SU-DHL-6 (cell line): ENCODE results near the gene SPDYE8.
"Not testable (repeated sequence)": the region's sequence is repeated elsewhere in the genome, so short reads cannot be mapped to it uniquely, and the experiment has no call there.

Source experiments
- H2AFZ ChIP-seq: fragments of 200-600 bp; sonication (generic); 2 replicates; pipeline ENCODE4 v1.6.1; 2014; ENCODE audit warnings: low read depth, mild to moderate bottlenecking, moderate library complexity, mixed read lengths, antibody characterized with exemption, low read length; ENCODE audit not compliant: severe bottlenecking
- H3F3A ChIP-seq: fragments of 200-600 bp; shearing (Covaris generic); 2 replicates; pipeline ENCODE4 v1.6.0; 2016; ENCODE audit warnings: antibody characterized with exemption, mild to moderate bottlenecking; ENCODE audit not compliant: insufficient read depth
- H3K27ac ChIP-seq: fragments of 200-600 bp; sonication (generic); 2 replicates; pipeline ENCODE4 v1.5.1; 2016; ENCODE audit warnings: low read depth, mild to moderate bottlenecking, low read length, moderate library complexity, mixed read lengths
- H3K27me3 ChIP-seq: fragments of 200-600 bp; sonication (generic), shearing (Covaris generic); 2 replicates; pipeline ENCODE4 v1.6.0; 2014; ENCODE audit warnings: mild to moderate bottlenecking, low read length
- H3K36me3 ChIP-seq: fragments of 200-600 bp; sonication (generic); 2 replicates; pipeline ENCODE4 v1.6.1; 2014; ENCODE audit warnings: mild to moderate bottlenecking, low read length, mixed read lengths
- H3K4me2 ChIP-seq: fragments of 300-600, 200-600 bp; shearing (Covaris generic), sonication (generic); 2 replicates; pipeline ENCODE4 v1.6.0; 2014; ENCODE audit warnings: low read length, low read depth, mild to moderate bottlenecking; ENCODE audit not compliant: poor library complexity, severe bottlenecking
- H3K4me3 ChIP-seq: fragments of 200-600 bp; sonication (generic); 2 replicates; pipeline ENCODE4 v1.5.1; 2014; ENCODE audit warnings: antibody characterized with exemption, low read length, mild to moderate bottlenecking, mixed read lengths; ENCODE audit not compliant: insufficient read depth, poor library complexity, severe bottlenecking
- H3K79me2 ChIP-seq: fragments of 200-600 bp; sonication (generic); 2 replicates; pipeline ENCODE4 v1.6.1; 2014; ENCODE audit warnings: mild to moderate bottlenecking, low read length, moderate library complexity; ENCODE audit not compliant: insufficient read depth
- H3K9ac ChIP-seq: fragments of 200-600 bp; sonication (generic); 2 replicates; pipeline ENCODE4 v1.7.0; 2014; ENCODE audit warnings: mild to moderate bottlenecking, low read length
- H3K9me2 ChIP-seq: fragments of 200-600 bp; sonication (generic); replicated peaks from 2 replicates; pipeline ENCODE4 v1.6.1; 2014; ENCODE audit warnings: low read length; ENCODE audit not compliant: insufficient read depth
- H3K9me3 ChIP-seq: fragments of 200-600 bp; sonication (generic); 2 replicates; pipeline ENCODE4 v1.6.1; 2014; ENCODE audit warnings: low read length, mixed read lengths; ENCODE audit not compliant: insufficient read depth
- H4K20me1 ChIP-seq: fragments of 200-600 bp; sonication (generic); 2 replicates; pipeline ENCODE4 v1.6.1; 2014; ENCODE audit warnings: low read depth, mild to moderate bottlenecking, antibody characterized with exemption, low read length, moderate library complexity, mixed read lengths

The SPDYE8 gene

DNA sequence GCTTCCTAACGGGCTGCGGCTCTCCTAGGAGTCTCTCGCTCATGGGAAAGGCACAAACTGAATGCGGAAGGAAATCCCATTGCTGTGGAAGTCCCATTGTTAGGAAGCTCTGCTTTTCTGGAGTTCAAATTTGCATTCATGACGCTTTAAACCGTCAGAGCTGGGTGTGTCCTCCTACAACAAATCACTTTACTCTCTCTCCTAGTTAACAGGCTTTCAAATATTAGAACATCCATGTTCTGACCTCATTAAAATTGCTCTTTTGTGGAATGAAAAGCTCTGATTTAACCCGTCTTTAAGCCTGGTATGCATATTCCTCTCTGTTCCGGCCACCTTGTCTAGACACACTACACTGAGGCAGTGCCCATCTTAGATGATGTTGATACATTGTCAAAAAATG lies at the start of gene SPDYE8:
Gene SPDYE8 (minus strand): TSS at position 101 of the 400 bp plus-strand sequence. CDS start 1,800 bp downstream, outside the sequence.
- not testable (repeated sequence) for H3K4me2 ChIP-seq, H3K36me3 ChIP-seq, H3K27ac ChIP-seq, H3F3A ChIP-seq, H4K20me1 ChIP-seq, H3K27me3 ChIP-seq, H3K9me2 ChIP-seq, H3K4me3 ChIP-seq, H3K9ac ChIP-seq, H3K9me3 ChIP-seq, H3K79me2 ChIP-seq, H2AFZ ChIP-seq

GRCh38 chr7:73057811-73058210 lies 28.2 kb upstream of the SPDYE8 start, which contains the start of gene SPDYE11:
Gene SPDYE11 (minus strand): TSS chr7:73057911. CDS start chr7:73056111, 1,800 bp downstream.
- H3K27me3 ChIP-seq, H3K27ac ChIP-seq, H3K79me2 ChIP-seq, H3K4me3 ChIP-seq, H3K9me3 ChIP-seq, H2AFZ ChIP-seq, H3F3A ChIP-seq, H3K4me2 ChIP-seq, H3K9ac ChIP-seq, H3K36me3 ChIP-seq, H3K9me2 ChIP-seq, H4K20me1 ChIP-seq: not testable (repeated sequence)

- not testable (repeated sequence) for H3K27me3 ChIP-seq, H3K9me2 ChIP-seq, H3K36me3 ChIP-seq, H3K9me3 ChIP-seq, H4K20me1 ChIP-seq, H2AFZ ChIP-seq, H3K79me2 ChIP-seq, H3F3A ChIP-seq
- peak overlapping the region; percentile 87 for H3K4me2 ChIP-seq
- peak overlapping the region; percentile 68 for H3K9ac ChIP-seq
- H3K27ac ChIP-seq = peak overlapping the region; percentile 57; the same call in 1 of the 2 replicates
- H3K4me3 ChIP-seq = peak overlapping the region; percentile 65
Observed at GRCh38 chr7:73006491-73006890, 23.1 kb downstream of the SPDYE8 start.

DNA sequence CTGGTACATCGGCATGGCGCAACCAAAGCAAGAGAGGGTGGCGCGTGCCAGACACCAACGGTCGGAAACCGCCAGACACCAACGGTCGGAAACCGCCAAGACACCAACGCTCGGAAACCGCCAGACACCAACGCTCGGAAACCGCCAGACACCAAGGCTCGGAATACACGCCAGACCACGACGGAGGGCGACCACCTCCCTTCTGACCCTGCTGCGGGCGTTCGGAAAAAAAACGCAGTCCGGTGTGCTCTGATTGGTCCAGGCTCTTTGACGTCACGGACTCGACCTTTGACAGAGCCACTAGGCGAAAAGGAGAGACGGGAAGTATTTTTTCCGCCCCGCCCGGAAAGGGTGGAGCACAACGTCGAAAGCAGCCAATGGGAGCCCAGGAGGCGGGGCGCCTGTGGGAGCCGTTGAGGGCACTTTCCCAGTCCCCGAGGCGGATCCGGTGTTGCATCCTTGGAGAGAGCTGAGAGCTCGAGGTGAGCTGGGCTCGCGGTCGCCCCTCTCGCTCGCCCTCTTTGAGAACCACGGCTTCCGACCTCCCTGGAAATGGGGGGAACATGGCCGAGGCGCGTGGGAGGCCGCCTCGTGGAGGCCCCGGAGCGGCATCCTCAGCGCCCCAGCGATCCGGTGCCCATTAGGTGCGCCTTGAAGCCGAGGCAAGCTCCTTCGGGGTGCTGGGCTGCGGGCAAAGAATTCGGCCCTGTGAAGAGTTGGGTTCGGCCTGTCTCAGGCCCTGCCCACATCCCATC lies 23.7 kb downstream of the SPDYE8 start:
- H2AFZ ChIP-seq, H4K20me1 ChIP-seq, H3K36me3 ChIP-seq, H3K9me2 ChIP-seq, H3K79me2 ChIP-seq, H3K9me3 ChIP-seq, H3K27me3 ChIP-seq, H3F3A ChIP-seq: not testable (repeated sequence)
- Histone ChIP-seq H3K4me2 (peak overlapping the region; percentile 30), H3K27ac (peak overlapping the region; percentile 82), H3K9ac (peak overlapping the region; percentile 68), H3K4me3 (peak overlapping the region; percentile 58)

DNA sequence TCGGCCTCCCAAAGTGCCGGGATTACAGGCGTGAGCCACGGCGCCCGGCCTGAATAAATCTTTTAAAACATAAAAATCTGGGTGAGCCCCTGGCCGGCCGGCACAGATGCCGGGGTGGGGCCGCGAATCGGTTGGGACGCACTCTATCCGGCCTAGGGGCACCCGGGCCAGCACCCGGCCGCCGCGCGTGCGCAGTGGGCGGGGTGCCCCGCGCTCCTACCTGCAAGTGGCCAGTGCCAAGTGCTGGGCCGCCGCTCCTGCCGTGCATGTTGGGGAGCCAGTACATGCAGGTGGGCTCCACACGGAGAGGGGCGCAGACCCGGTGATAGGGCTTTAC lies 24.2 kb downstream of the SPDYE8 start:
- H2AFZ ChIP-seq, H3K27me3 ChIP-seq, H3F3A ChIP-seq, H3K79me2 ChIP-seq, H3K9me2 ChIP-seq, H3K9me3 ChIP-seq, H3K36me3 ChIP-seq, H4K20me1 ChIP-seq: not testable (repeated sequence)
- Histone ChIP-seq H3K9ac (peak overlapping the region; percentile 68), H3K4me2 (peak overlapping the region; percentile 30), H3K4me3 (peak overlapping the region; percentile 58), H3K27ac (peak overlapping the region; percentile 82)

GRCh38 chr7:72997887-72998468 lies 31.6 kb downstream of the SPDYE8 start:
- not testable (repeated sequence) for H3K79me2 ChIP-seq, H3K27me3 ChIP-seq, H3K4me3 ChIP-seq, H3K36me3 ChIP-seq, H3K9me2 ChIP-seq, H3K4me2 ChIP-seq, H3K9me3 ChIP-seq, H3F3A ChIP-seq, H2AFZ ChIP-seq, H4K20me1 ChIP-seq, H3K9ac ChIP-seq, H3K27ac ChIP-seq

GRCh38 chr7:72997447-72997846 lies 32.1 kb downstream of the SPDYE8 start:
- not testable (repeated sequence) for H3K9me3 ChIP-seq, H2AFZ ChIP-seq, H3K4me2 ChIP-seq, H3K27me3 ChIP-seq, H3K27ac ChIP-seq, H3K79me2 ChIP-seq, H3F3A ChIP-seq, H3K36me3 ChIP-seq, H3K4me3 ChIP-seq, H3K9ac ChIP-seq, H3K9me2 ChIP-seq, H4K20me1 ChIP-seq

- H3K9me3 ChIP-seq, H3K36me3 ChIP-seq, H3F3A ChIP-seq, H3K27ac ChIP-seq, H3K9me2 ChIP-seq, H3K4me2 ChIP-seq, H3K9ac ChIP-seq, H2AFZ ChIP-seq, H3K27me3 ChIP-seq, H3K4me3 ChIP-seq, H3K79me2 ChIP-seq, H4K20me1 ChIP-seq: not testable (repeated sequence)
Observed at GRCh38 chr7:72995484-72995883, 34.1 kb downstream of the SPDYE8 start.
